BLaER1 treated with 17β-estradiol and CSF1 and Interleukin-3, amounts not matched to agents 10 nM and 100 nM (cell line): ENCODE measurements around the gene SPDYC.

Source experiments
- H3K27ac ChIP-seq, 11 experiments: shearing (Covaris generic); formaldehyde crosslinking; 2 replicates each; pipeline ENCODE4 v1.8.1; 2022
- H3K27me3 ChIP-seq, 11 experiments: shearing (Covaris generic); formaldehyde crosslinking; 2 replicates each; pipeline ENCODE4 v1.8.1; 2022
- H3K36me3 ChIP-seq, 11 experiments: shearing (Covaris generic); formaldehyde crosslinking; 2 replicates each; pipeline ENCODE4 v1.8.1; 2022
- H3K4me1 ChIP-seq, 10 experiments: shearing (Covaris generic); formaldehyde crosslinking; 2 replicates each; pipeline ENCODE4 v1.8.1; 2022
- H3K4me2 ChIP-seq, 11 experiments: shearing (Covaris generic); formaldehyde crosslinking; 2 replicates each; pipeline ENCODE4 v1.8.1; 2022
- H3K4me3 ChIP-seq, 10 experiments: shearing (Covaris generic); formaldehyde crosslinking; 2 replicates each; pipeline ENCODE4 v1.8.1; 2022
- H3K9ac ChIP-seq, 11 experiments: shearing (Covaris generic); formaldehyde crosslinking; 2 replicates each; pipeline ENCODE4 v1.8.1; 2022
- H3K9me3 ChIP-seq, 11 experiments: shearing (Covaris generic); formaldehyde crosslinking; replicated peaks in 1 of 11; 2 replicates each; pipeline ENCODE4 v1.8.1; 2022
- H4K20me1 ChIP-seq, 11 experiments: shearing (Covaris generic); formaldehyde crosslinking; 2 replicates each; pipeline ENCODE4 v1.8.1; 2022
- Cebpa-rat ChIP-seq, 11 experiments: shearing (Covaris generic); IDR thresholded peaks; 2 replicates each; pipeline ENCODE4 v1.8.1; 2022

Gene SPDYC

DNA sequence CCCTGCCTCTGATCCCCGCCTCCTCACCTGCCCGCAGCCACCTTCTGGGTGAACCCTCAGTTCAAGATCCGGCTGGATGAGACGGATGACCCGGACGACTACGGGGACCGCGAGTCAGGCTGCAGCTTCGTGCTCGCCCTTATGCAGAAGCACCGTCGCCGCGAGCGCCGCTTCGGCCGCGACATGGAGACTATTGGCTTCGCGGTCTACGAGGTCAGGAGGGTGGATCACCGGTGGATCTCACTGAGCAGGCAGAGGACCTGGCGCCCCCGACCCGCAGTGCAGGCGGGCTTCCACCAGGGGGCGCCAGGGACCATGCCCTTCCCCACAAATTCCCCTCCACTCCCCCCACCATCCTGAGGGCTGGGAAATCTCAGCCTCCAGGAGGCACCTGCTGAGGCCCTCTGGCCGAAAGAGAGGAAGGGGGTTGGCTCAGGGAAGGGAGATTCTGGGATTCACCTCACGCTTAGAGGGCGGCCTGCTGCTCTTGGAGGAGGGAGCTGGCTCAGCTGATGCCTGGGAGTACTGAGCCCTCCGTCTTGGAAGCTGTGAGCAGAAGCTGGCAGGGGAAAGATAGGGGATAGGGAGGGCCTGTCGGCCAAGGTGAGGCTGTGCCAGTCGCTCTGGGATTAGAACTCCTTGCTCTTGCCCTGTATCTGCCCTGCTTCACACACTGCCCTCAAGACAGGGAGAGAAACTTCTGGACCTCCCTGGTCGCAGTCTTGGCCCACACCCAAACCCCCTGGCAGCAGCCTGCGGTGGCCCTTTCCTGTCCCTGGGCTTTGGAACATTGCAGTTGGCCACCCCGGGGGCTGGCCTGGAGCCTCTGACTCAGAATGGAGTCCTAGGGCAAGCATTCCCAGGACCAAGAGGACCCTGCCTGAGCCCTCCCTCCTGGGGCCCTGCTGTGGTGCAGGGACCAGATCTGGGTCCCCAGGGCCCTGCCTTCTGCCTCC, 34.9 kb downstream of the SPDYC start:
- Histone ChIP-seq H3K4me2 (no peak overlapping the region), H3K9ac (no peak overlapping the region; a peak in 1 of 22 replicates)

DNA sequence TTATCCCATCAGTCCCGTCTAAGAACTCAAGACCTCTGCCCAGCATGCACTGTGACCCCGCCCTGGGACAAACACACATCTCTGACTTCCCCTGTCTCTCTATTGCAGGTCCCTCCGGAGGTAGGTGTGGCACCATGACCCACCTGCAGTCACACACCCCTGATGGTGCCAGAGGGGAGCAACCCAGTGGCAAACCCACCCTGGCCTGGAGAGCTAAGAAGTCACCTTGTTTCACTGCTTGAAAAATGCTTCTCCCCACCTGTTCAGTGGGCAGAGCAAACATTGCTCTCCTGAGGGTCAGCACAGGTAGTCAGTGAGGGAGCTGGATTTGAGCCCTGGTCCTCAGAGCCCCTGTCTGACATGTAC, 35.6 kb downstream of the SPDYC start:
- no peak for TF ChIP-seq Cebpa-rat (IDR thresholded peaks at IDR 0.05)
- H4K20me1 ChIP-seq = peaks cover 0 to 50% (median 0%) of the 10 kb centered on the region in 11 experiments; a peak in 6 of 22 replicates
- H3K27me3 ChIP-seq = no peaks in the 10 kb centered on the region
- H3K9ac ChIP-seq = no peak overlapping the region; a peak in 1 of 22 replicates
- no peak overlapping the region for H3K4me3 ChIP-seq
- H3K4me2 ChIP-seq = no peak overlapping the region
- no peaks in the 10 kb centered on the region for H3K9me3 ChIP-seq
- H3K36me3 ChIP-seq = peaks cover 85 to 99% (median 90%) of the 10 kb centered on the region in 11 experiments
- H3K4me1 ChIP-seq = peaks cover 17 to 35% (median 25%) of the 10 kb centered on the region in 10 experiments
- H3K27ac ChIP-seq = no peak overlapping the region

More for the DNA sequence above, 34.9 kb downstream of the SPDYC start:
- H3K27me3 ChIP-seq = no peaks in the 10 kb centered on the region
- H3K4me3 ChIP-seq = no peak overlapping the region
- no peak for TF ChIP-seq Cebpa-rat (IDR thresholded peaks at IDR 0.05)
- H4K20me1 ChIP-seq = peaks cover 0 to 48% (median 0%) of the 10 kb centered on the region in 11 experiments; a peak in 7 of 22 replicates
- H3K4me1 ChIP-seq = peaks cover 17 to 29% (median 26%) of the 10 kb centered on the region in 10 experiments
- peaks cover 84 to 99% (median 90%) of the 10 kb centered on the region in 11 experiments for H3K36me3 ChIP-seq
- no peak overlapping the region for H3K27ac ChIP-seq
- H3K9me3 ChIP-seq = no peaks in the 10 kb centered on the region

DNA sequence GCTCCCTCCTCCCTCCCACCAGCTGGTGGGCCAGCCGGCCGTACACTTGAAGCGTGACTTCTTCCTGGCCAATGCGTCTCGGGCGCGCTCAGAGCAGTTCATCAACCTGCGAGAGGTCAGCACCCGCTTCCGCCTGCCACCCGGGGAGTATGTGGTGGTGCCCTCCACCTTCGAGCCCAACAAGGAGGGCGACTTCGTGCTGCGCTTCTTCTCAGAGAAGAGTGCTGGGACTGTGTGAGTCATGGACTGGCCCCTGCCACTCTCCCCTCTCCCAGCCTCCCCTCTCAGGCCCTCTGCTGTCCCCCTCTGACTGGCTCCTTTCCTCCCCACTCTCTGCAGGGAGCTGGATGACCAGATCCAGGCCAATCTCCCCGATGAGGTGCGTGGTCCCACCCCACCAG, 36.4 kb downstream of the SPDYC start:
- no peaks in the 10 kb centered on the region for H3K9me3 ChIP-seq
- H3K27me3 ChIP-seq = no peaks in the 10 kb centered on the region
- H3K9ac ChIP-seq = peak overlapping the region in 2 of 11 experiments; percentile 24 to 42; a peak in 1 of 22 replicates
- H3K4me3 ChIP-seq = no peak overlapping the region
- no peak overlapping the region for H3K27ac ChIP-seq
- H3K36me3 ChIP-seq = peaks cover 88 to 100% (median 94%) of the 10 kb centered on the region in 11 experiments
- TF ChIP-seq Cebpa-rat (IDR thresholded peaks at IDR 0.05) = no peak
- H4K20me1 ChIP-seq = peaks cover 0 to 58% (median 0%) of the 10 kb centered on the region in 11 experiments; a peak in 6 of 22 replicates
- H3K4me1 ChIP-seq = peaks cover 9 to 36% (median 19%) of the 10 kb centered on the region in 10 experiments
- no peak overlapping the region for H3K4me2 ChIP-seq

DNA sequence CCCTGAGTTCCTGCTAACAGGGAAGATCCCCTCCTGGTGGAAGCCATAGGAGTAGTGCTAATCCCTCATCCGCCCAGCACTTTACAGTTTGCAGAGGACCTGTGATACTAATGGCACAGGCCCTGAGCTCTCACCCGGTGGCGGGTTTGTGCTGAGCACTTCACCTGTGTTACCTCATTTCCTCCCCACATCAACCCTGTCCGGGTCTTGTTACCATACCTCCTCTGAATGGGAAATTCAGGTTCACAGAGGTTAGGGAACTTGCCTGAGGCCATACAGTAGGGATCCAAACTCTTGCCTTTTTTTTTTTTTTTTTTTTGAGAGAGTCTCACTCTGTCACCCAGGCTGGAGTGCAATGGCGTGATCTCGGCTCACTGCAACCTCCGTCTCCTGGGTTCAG, 36.9 kb downstream of the SPDYC start:
- Histone ChIP-seq H3K4me3 (no peak overlapping the region), H3K9me3 (no peaks in the 10 kb centered on the region), H3K27me3 (no peaks in the 10 kb centered on the region), H3K4me1 (peaks cover 12 to 41% (median 23%) of the 10 kb centered on the region in 10 experiments), H3K27ac (no peak overlapping the region), H3K4me2 (0 out of 22 replicates have a peak overlapping the region, but pooled peaks of 1 of the 11 experiments have one; percentile 9), H4K20me1 (peaks cover 0 to 62% (median 0%) of the 10 kb centered on the region in 11 experiments; a peak in 6 of 22 replicates), H3K9ac (peak overlapping the region in 1 of 11 experiments; percentile 42; a peak in 1 of 22 replicates), H3K36me3 (peaks cover 92 to 100% (median 96%) of the 10 kb centered on the region in 11 experiments)
- TF ChIP-seq Cebpa-rat (IDR thresholded peaks at IDR 0.05) = no peak

DNA sequence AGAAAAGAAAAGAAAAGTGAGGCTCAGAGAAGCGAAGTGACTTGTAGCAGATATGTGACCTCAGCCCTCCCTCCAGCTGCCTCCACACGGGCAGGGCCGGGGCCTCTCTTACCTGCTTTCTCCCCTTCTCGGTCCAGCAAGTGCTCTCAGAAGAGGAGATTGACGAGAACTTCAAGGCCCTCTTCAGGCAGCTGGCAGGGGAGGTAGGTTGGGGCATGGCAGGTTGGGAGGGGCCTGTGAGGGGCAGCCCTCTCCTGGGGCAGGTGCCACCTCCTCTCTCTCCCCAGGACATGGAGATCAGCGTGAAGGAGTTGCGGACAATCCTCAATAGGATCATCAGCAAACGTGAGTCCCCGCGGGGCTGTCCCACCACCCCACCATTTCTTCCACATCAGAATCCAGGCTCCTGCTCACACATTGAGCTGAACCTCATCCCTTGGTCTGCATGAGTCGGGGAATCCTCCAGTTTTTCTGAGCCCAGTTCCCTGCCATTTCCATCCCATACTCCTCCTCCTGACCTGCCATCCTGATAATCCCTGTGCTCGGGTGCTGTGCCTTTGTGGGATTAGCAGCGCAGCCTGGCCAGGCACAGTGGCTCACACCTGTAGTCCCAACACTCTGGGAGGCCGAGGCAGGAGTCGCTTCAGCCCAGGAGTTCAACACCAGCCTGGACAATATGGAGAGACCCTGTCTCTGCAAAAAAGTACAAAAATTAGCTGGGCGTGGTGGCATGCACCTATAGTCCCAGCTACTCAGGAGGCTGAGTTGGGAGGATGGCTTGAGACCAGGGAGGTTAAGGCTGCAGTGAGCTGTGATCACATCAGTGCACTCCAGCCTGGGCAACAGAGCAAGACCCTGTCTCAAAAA, 38.1 kb downstream of the SPDYC start:
- no peak for TF ChIP-seq Cebpa-rat (IDR thresholded peaks at IDR 0.05)
- Histone ChIP-seq H3K4me3 (peak overlapping the region in 3 of 10 experiments; percentile 34 to 37 (median 37); a peak in 5 of 20 replicates), H3K4me1 (peaks cover 24 to 53% (median 35%) of the 10 kb centered on the region in 10 experiments), H3K27me3 (no peaks in the 10 kb centered on the region), H3K9ac (peak overlapping the region in 10 of 11 experiments; percentile 23 to 68 (median 52); a peak in 14 of 22 replicates), H3K4me2 (peak overlapping the region; percentile 18 to 91 (median 71); a peak in 21 of 22 replicates), H4K20me1 (peaks cover 0 to 75% (median 0%) of the 10 kb centered on the region in 11 experiments; a peak in 7 of 22 replicates), H3K27ac (peak overlapping the region in 9 of 11 experiments; percentile 0 to 65 (median 57); a peak in 13 of 22 replicates), H3K9me3 (no peaks in the 10 kb centered on the region), H3K36me3 (peaks cover 82 to 96% (median 87%) of the 10 kb centered on the region in 11 experiments)

DNA sequence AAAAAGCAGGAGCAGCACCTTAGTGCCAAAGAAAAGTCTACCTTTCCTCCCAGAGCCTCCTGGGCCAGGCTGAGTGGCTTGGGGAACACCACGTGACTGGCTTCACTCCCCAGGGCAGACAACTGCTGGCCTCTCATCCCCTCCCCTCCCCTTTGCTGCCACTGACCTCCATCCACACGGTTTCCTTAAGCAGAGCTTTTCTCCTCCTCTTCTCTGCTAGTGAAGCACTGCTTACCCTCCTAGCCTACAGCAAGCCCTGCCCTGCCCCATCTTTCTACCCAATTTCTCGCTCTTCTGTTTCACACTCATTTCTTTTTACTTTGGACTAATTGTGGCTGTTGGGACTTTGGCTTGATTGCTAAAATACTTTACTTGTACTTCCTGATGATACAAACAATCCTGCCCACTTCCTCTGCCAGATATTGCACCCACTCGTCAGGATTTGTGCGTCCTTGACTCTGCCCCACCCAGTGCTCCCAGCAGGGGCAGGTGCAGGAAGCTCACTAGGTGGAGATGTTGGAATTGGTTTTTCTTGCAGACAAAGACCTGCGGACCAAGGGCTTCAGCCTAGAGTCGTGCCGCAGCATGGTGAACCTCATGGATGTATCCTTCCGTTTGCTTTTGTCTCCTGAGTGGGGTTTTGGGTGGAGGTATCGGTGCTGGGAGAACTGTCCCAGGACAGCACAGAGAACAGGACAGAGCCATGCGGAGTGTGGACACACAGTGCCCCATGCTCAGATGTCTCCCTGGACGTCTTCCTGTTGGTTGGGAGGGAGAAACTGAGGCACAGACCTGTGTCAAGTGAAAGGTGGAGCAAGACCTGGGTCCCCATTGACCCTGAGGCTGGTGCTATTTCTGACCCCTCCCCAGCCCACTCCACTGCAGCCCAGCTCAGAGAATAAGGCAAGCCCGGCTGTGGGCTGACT, 39.0 kb downstream of the SPDYC start:
- no peaks in the 10 kb centered on the region for H3K27me3 ChIP-seq
- H3K9ac ChIP-seq = peak overlapping the region in 10 of 11 experiments; percentile 23 to 68 (median 52); a peak in 15 of 22 replicates
- no peak for TF ChIP-seq Cebpa-rat (IDR thresholded peaks at IDR 0.05)
- peak overlapping the region in 10 of 11 experiments; percentile 0 to 65 (median 51); a peak in 16 of 22 replicates for H3K27ac ChIP-seq
- H3K36me3 ChIP-seq = peaks cover 73 to 88% (median 78%) of the 10 kb centered on the region in 11 experiments
- H3K4me1 ChIP-seq = peaks cover 33 to 62% (median 44%) of the 10 kb centered on the region in 10 experiments
- H3K4me2 ChIP-seq = peak overlapping the region; percentile 18 to 91 (median 71); a peak in 21 of 22 replicates
- H3K9me3 ChIP-seq = no peaks in the 10 kb centered on the region
- H3K4me3 ChIP-seq = peak overlapping the region in 3 of 10 experiments; percentile 34 to 37 (median 37); a peak in 6 of 20 replicates
- H4K20me1 ChIP-seq = peaks cover 0 to 80% (median 0%) of the 10 kb centered on the region in 11 experiments; a peak in 7 of 22 replicates

DNA sequence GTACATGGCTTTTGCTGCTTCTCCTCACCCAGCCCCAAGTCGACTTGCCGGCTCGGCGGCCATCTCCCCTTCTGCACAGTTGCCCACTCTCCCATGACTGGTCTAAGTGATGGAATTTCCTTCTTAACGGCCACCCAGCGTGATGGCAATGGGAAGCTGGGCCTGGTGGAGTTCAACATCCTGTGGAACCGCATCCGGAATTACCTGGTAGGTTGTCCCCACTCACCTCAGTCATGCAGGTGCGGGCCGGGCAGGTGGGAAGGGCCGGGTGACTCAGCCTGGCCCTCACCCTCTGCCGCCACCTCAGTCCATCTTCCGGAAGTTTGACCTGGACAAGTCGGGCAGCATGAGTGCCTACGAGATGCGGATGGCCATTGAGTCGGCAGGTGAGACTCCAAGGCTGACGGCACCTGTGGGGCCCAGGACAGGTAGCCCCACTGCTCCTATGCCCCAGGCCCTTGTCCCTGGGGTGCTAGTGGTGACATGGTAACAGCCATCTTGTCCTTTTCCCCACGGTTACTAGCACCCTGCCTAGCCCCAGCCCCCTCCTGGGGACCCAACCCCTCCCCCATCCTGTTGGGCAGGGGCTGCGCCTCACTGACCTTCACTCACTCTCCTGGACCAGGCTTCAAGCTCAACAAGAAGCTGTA, 39.8 kb downstream of the SPDYC start:
- Histone ChIP-seq H4K20me1 (peaks cover 0 to 75% (median 0%) of the 10 kb centered on the region in 11 experiments; a peak in 6 of 22 replicates), H3K4me1 (peaks cover 41 to 70% (median 52%) of the 10 kb centered on the region in 10 experiments), H3K9ac (peak overlapping the region in 2 of 11 experiments; percentile 6 to 23; a peak in 1 of 22 replicates), H3K36me3 (peaks cover 66 to 80% (median 71%) of the 10 kb centered on the region in 11 experiments), H3K4me2 (peak overlapping the region in 5 of 11 experiments; percentile 70 to 91 (median 85); a peak in 9 of 22 replicates), H3K4me3 (no peak overlapping the region), H3K27ac (peak overlapping the region in 3 of 11 experiments; percentile 45 to 61 (median 58); a peak in 3 of 22 replicates), H3K27me3 (no peaks in the 10 kb centered on the region), H3K9me3 (no peaks in the 10 kb centered on the region)
- TF ChIP-seq Cebpa-rat (IDR thresholded peaks at IDR 0.05) = no peak
